ENCODE results near the gene CAPN7.

- TF ChIP-seq CTCF (IDR thresholded peaks at IDR 0.05): no peak
- no peak for TF ChIP-seq POLR2A (IDR thresholded peaks at IDR 0.05)
Measured at GRCh38 chr3:15220056-15220455, 14.0 kb downstream of the CAPN7 start.

Data from lower leg skin (tissue), 3 donors.